HepG2 (cell line): Measurements from ENCODE around the gene TTLL11.

Experiments
- NFRKB ChIP-seq: fragments of 450-650 bp; IDR thresholded peaks from 2 replicates; pipeline ENCODE4 v1.6.1; 2017
- RFX5 ChIP-seq: IDR thresholded peaks from 2 replicates; pipeline ENCODE4 v1.6.1; 2011; ENCODE audit warnings: low read depth, low read length, improper control_type of control experiment
- TF ChIP-seq, protein P1 (sequence below): sonication (generic); formaldehyde crosslinking; IDR thresholded peaks from 2 replicates; pipeline ENCODE4 v1.4.0; 2020; ENCODE audit warnings: missing genetic modification reagents
- TF ChIP-seq, protein P2 (sequence below): sonication (generic); formaldehyde crosslinking; IDR thresholded peaks from 2 replicates; pipeline ENCODE4 v1.4.0; 2020; ENCODE audit warnings: missing genetic modification reagents

DNA sequence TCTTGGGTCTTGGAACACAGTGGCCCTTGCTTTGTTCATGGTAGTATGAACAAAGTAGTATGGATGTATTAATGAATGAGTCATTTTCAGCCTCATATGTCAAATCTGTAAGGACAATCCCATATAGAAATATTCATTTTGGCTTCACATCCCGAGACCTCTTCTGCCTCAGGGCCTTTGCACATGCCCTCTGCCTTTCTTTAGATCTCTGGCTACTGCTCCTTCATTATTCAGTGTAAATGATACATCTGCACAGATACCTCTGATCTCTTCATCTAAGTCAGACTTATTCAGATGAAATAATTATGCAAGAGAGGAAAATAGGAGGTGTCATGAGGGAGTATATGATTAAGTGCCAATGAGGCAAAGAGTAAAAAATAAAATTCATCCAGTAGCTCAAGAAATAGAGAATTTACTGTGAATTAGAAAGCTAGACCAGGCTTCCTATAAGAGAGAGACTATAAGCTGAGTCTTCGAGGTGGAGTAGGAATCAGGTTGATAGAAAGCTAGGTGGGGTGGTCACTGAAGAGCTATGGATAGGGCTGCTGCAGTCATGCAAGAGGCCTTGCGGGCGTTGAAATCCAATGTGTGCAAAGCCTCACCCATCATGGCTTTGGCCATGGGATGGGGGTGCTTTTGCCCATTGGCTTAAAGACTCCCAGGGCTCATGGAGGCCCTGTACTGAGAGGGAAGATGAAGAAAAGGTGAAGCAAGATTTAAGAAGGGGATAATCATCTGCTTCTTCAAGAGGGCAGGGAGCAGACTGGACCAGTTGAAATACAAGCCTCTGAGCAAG is 3.7 kb upstream of the TTLL11 start:
- TF ChIP-seq, protein P1, sequence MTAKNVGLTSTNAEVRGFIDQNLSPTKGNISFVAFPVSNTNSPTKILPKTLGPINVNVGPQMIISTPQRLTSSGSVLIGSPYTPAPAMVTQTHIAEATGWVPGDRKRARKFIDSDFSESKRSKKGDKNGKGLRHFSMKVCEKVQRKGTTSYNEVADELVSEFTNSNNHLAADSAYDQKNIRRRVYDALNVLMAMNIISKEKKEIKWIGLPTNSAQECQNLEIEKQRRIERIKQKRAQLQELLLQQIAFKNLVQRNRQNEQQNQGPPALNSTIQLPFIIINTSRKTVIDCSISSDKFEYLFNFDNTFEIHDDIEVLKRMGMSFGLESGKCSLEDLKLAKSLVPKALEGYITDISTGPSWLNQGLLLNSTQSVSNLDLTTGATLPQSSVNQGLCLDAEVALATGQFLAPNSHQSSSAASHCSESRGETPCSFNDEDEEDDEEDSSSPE (CRISPR knock-in tag) = no peak
- TF ChIP-seq, protein P2, sequence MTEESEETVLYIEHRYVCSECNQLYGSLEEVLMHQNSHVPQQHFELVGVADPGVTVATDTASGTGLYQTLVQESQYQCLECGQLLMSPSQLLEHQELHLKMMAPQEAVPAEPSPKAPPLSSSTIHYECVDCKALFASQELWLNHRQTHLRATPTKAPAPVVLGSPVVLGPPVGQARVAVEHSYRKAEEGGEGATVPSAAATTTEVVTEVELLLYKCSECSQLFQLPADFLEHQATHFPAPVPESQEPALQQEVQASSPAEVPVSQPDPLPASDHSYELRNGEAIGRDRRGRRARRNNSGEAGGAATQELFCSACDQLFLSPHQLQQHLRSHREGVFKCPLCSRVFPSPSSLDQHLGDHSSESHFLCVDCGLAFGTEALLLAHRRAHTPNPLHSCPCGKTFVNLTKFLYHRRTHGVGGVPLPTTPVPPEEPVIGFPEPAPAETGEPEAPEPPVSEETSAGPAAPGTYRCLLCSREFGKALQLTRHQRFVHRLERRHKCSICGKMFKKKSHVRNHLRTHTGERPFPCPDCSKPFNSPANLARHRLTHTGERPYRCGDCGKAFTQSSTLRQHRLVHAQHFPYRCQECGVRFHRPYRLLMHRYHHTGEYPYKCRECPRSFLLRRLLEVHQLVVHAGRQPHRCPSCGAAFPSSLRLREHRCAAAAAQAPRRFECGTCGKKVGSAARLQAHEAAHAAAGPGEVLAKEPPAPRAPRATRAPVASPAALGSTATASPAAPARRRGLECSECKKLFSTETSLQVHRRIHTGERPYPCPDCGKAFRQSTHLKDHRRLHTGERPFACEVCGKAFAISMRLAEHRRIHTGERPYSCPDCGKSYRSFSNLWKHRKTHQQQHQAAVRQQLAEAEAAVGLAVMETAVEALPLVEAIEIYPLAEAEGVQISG (CRISPR knock-in tag) = no peak
- TF ChIP-seq NFRKB (no peak), RFX5 (no peak)
